GM18873 (cell line): Measurements from ENCODE around the gene FMO4.
"Not testable (repeated sequence)": the region's sequence is repeated elsewhere in the genome, so short reads cannot be mapped to it uniquely, and the experiment has no call there.

Experiments
- ATAC-seq: cut with Tn5 transposase; IDR thresholded peaks from one replicate; pipeline ENCODE4 v1.9.1; 2021; ENCODE audit warnings: mild to moderate bottlenecking, moderate library complexity, moderate number of reproducible peaks; ENCODE audit not compliant: unreplicated experiment, low FRiP score

Gene FMO4

GRCh38 chr1:171329251-171329650 is 15.3 kb downstream of the FMO4 start:
- ATAC-seq: no peak

GRCh38 chr1:171334024-171334640 is 20.1 kb downstream of the FMO4 start:
- no peak for ATAC-seq

- ATAC-seq: no peak
Measured at GRCh38 chr1:171335964-171336363, 22.0 kb downstream of the FMO4 start.

GRCh38 chr1:171339345-171339744 is 25.4 kb downstream of the FMO4 start:
- ATAC-seq: not testable (repeated sequence)

GRCh38 chr1:171343727-171344472 is 29.9 kb downstream of the FMO4 start:
- ATAC-seq: no peak

GRCh38 chr1:171344473-171344820 is 30.5 kb downstream of the FMO4 start:
- ATAC-seq: no peak

- ATAC-seq: no peak
Measured at GRCh38 chr1:171345536-171345935, 31.6 kb downstream of the FMO4 start.

- no peak for ATAC-seq
Measured at GRCh38 chr1:171346881-171347280, 32.9 kb downstream of the FMO4 start.

GRCh38 chr1:171350594-171350993 is 36.6 kb downstream of the FMO4 start:
- no peak for ATAC-seq

- ATAC-seq: no peak
Measured at GRCh38 chr1:171351961-171352360, 38.0 kb downstream of the FMO4 start.

- no peak for ATAC-seq
Measured at GRCh38 chr1:171352554-171352953, 38.6 kb downstream of the FMO4 start.

- ATAC-seq: no peak
Measured at GRCh38 chr1:171355727-171356126, 41.7 kb downstream of the FMO4 start.

- no peak for ATAC-seq
Measured at GRCh38 chr1:171357179-171357578, 43.2 kb downstream of the FMO4 start.

- not testable (repeated sequence) for ATAC-seq
Measured at GRCh38 chr1:171359355-171359648, 45.3 kb downstream of the FMO4 start.

- ATAC-seq: not testable (repeated sequence)
Measured at GRCh38 chr1:171359731-171360527, 45.9 kb downstream of the FMO4 start.

- ATAC-seq: no peak
Measured at GRCh38 chr1:171366085-171366484, 52.1 kb downstream of the FMO4 start.

- no peak for ATAC-seq
Measured at GRCh38 chr1:171366816-171367215, 52.8 kb downstream of the FMO4 start.

- ATAC-seq: no peak
Measured at GRCh38 chr1:171367436-171367835, 53.5 kb downstream of the FMO4 start.

GRCh38 chr1:171372418-171373084 is 58.6 kb downstream of the FMO4 start:
- ATAC-seq: no peak

GRCh38 chr1:171373357-171374122 is 59.6 kb downstream of the FMO4 start:
- ATAC-seq: not testable (repeated sequence)
